ENCODE data around the gene GNG2.

GNG2 gene

GRCh38 chr14:51942971-51943370, 82.6 kb downstream of the GNG2 start:
- no peak for DNase-seq (ENCODE audit: low spot score)

GRCh38 chr14:51950007-51950406, 89.6 kb downstream of the GNG2 start:
- DNase-seq (ENCODE audit: low spot score): no peak

- DNase-seq (ENCODE audit: low spot score): no peak
Measured at GRCh38 chr14:51951656-51952055, 91.2 kb downstream of the GNG2 start.

DNA sequence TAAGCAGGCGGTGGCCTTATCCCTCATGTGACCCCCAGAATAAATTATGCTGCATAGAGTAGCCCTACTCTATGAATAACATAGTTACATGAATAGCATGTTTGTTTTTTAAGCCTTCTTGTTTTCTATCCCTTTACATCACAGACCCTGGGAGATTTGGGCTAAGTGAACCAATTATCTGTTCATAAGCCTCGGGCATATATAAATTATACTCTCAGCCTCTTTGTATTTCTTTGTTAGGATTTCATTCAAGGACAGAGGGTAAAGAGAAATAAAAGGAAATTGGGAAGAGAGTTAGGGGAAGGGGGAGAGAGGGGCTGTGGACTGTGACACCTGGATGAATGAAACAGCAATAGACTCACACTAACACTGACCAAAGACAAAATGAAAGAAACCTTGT, 93.6 kb downstream of the GNG2 start:
- no peak for DNase-seq (ENCODE audit: low spot score)

DNA sequence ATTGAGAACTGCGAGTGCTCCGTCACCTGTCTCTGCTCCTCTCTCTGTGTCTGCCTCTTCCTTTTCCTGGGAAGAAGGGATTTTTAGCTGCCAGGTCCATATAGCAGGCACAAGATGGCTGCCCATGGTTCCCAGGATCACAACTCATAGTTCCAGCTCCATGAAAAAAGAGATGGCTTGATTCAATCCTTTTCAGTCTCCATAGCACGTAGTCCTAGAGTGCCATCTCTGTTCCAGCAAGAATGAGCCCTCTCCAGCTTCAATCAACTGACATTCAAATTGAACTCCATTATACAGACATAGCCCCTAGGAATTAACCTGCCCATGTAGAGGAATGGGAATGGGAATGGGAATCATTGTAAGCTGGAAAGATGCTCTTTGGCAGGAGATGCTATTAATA, 94.2 kb downstream of the GNG2 start:
- no peak for DNase-seq (ENCODE audit: low spot score)

- no peak for DNase-seq (ENCODE audit: low spot score)
Measured at GRCh38 chr14:51957950-51958349, 97.5 kb downstream of the GNG2 start.

DNA sequence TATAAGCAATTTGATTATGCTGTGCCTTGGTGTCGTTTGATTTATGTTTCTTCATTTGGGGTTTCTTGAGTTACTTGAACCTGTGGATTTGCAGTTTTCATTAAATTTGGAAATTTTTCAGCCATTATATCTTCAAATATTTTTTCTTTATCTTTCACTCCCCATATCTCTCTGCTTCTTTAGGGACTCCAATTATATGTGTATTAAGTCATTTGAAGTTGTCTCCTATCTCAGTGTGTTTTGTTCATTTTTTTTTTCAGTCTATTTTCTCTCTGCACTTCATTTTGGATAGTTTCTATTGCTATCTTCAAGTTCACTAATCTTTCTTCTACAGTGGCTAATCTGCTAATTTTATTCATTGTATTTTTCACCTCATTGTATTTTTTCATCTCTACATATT, 99.5 kb downstream of the GNG2 start:
- no peak for DNase-seq (ENCODE audit: low spot score)

DNA sequence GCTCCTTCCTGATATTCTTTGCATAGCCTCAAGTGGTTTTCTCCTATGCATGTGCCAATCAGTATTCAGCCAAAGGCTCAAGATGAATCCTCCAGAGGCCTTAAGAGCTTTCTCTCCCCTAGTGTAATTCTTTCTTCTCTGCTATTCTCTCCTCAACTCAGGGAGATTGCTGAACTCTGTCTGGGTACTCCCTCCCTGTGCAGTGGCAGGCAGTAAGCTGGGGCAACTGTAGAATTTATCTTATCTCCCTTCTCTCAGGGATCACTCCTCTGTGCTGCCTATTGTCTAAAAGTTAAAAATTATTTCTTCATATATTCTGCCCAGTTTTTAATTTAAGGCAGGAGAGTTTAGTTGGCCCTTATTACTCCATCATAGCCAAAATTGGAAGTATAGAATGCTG, 100.5 kb downstream of the GNG2 start:
- no peak for DNase-seq (ENCODE audit: low spot score)

- no peak for DNase-seq (ENCODE audit: low spot score)
Measured at GRCh38 chr14:51962711-51963110, 102.3 kb downstream of the GNG2 start.

DNA sequence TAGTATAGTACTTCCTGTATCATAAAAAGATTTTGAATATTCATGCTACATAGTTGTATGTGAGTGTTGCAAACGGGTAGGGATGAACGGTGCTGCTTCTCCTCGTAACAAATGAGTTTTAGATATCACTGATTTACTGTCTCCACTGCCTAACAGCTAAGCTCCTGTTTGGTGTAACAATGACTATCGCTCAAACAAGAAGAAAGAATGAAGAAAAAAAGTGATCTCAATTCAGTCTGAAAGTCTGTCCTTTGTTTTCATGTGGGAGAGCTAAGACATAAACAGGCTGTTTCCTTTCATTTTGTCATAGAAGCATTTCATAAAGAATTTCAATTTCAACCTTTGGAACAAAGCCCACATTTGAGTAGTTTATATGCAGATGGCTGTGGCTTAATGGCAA, 102.9 kb downstream of the GNG2 start:
- no peak for DNase-seq (ENCODE audit: low spot score)

DNA sequence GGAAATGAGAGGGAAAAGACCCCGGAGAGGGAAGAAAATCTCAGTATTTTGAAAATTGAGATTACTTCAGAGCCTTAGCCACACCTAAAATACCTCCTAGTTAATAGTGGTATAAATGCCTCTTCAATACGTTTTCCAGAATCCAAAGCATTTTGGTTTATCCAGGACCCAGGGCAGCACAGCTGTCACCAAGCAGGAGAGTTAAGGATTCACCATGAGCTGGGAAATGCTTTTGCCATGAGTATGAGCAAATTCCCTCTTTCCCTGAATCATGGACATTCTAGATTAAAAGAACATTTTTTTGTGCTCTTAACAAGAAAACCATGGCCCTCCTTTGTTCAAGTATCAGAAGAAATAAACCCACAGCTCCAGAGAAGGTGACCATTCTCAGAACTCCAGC, 107.1 kb downstream of the GNG2 start:
- no peak for DNase-seq (ENCODE audit: low spot score)

DNA sequence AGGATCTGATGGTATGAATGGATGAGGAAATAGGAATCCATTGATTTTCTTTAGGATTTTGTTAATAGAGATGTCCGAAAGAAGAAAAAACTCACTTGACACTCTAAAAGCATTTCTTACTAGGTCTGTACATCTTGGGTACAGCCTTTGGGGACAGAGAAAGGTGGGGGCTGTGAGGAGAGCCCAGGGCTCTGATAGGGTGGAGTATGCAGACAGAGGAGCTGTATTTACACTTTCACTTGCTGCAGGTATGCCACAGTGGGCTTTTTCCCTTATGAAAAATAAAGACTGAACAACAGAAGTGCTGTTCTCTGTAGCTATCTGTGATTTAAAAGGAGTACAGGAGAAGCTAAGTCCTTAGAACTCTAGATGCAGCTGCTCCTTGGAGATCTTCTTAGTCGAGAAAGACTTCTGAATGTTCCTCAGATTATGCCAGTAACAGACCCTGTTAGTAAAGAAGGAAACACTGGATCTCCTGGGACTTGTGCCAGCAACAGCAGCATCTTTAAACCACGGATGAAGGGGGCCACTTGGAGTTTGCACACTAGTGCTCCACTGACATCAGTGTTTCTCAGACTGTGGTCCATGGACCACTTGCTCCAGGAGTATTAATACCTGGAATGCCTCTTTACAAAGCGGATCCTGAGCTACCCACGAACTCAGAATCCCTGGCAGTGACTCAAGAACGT, 109.6 kb downstream of the GNG2 start:
- no peak for DNase-seq (ENCODE audit: low spot score)

DNA sequence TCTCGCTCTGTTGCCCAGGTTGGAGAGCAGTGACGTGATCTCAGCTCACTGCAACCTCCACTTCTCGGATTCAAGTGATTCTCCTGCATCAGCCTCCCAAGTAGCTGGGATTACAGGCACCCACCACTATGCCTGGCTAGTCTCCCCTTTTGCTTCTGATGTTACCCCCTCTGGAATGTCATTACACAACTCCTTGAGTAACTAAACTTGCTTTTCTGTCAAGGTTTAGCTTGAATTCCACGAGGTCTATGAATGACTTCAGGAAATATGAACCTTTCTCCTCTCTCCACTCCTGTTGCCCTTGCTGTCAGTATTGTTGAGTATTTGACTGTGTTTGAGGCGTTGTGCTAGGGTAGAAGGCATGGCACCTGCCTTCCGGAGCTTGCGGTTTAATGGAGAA, 112.2 kb downstream of the GNG2 start:
- no peak for DNase-seq (ENCODE audit: low spot score)

- no peak for DNase-seq (ENCODE audit: low spot score)
Measured at GRCh38 chr14:51977075-51977474, 116.7 kb downstream of the GNG2 start.

DNA sequence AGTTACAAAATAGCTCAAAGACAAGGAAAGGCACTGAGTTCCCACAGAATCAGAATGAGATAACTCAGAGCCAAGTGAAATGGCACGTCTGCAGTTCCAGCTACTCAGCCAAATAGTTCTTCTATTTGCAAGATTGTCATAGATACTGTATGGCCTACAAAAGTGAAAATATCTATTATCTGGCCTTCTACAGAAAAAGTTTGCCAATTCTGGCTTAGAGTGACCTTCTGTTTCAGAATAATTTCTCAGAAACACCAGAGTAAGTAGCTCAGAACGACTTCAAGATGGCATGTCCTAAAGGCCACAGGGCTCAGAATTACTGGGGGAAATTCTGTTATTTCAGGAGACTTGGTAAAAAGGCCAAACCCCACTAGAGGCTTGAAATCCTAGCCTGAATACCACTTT, 118.3 kb downstream of the GNG2 start:
- no peak for DNase-seq (ENCODE audit: low spot score)

- peak; percentile 42 for DNase-seq (ENCODE audit: low spot score)
Measured at GRCh38 chr14:51979088-51979709, 118.8 kb downstream of the GNG2 start.

GRCh38 chr14:51981218-51981854, 120.9 kb downstream of the GNG2 start:
- DNase-seq (ENCODE audit: low spot score): no peak

GRCh38 chr14:51988221-51988620, 127.8 kb downstream of the GNG2 start:
- DNase-seq (ENCODE audit: low spot score): no peak

DNA sequence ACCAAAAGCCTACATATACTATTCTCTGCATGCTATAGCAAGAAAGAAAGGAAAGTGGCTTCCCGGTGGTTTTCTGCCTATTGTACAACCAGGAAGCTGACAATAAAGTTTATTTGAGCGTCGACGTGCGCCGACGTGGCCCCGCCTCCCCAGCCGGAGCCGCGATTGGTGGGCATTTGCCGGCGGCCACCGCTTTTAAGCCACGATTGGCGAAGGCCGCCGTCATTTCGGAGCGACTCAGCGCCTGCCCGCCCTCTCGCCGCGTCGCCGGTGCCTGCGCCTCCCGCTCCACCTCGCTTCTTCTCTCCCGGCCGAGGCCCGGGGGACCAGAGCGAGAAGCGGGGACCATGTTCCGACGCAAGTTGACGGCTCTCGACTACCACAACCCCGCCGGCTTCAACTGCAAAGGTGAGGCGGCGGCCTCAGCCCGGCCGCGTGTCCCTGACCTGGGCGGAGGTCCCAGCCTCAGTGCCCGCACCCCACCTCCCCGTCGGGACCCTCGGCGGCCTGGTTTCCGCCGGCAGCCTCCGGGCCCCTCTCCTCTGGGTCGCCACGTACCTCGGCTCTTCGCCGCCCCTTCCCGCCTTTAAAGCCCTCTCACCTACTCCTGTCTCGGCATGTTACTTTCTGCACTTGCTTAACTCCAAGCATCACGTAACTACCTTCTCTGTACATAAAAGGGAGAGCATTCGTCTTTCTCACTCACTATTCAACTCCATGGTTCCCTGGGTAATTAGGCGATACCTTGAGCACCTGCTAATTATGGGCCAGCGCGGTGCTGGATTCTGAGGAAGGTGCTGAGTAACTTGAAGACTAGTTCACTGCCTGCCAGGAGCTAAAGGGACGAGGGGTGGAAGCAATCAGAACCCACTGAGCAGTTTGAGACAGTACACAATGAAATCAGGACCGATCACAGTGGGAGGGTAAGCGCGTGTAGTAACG, 129.2 kb downstream of the GNG2 start, which contains the start of gene RTRAF:
RTRAF (plus strand) TSS at position 254 of the 942 bp plus-strand sequence; CDS start at position 348, 94 bp downstream.
- DNase-seq (ENCODE audit: low spot score): peak; percentile 91

DNA sequence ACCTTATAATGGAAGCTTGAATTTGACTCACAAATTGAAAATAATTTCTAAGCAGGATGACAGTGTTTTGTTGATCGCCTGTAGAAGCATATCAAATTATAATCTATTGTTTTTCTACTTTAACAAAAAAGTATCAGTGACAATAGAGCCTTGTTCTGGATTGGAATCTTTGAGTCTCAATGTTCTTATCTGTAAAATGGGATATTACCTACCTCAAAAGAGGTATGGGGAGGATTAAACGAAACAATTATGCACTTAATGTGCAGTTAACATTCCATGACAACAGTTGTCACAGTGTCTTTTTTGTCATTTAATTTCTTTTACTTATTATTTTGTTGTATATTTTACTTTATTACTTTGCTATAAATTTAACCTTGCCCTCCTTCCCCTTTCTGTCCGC, 130.1 kb downstream of the GNG2 start:
- DNase-seq (ENCODE audit: low spot score): no peak

- DNase-seq (ENCODE audit: low spot score): no peak
Measured at GRCh38 chr14:51993285-51993920, 133.0 kb downstream of the GNG2 start.

Data from SW480 (cell line).